Superior temporal gyrus (tissue), 1 donor: ENCODE measurements around the gene RIC8B.

Source experiments
- DNase-seq: peaks from one replicate; pipeline ENCODE4 v3.0.0-alpha.2; 2016; ENCODE audit errors: extremely low spot score

RIC8B gene

DNA sequence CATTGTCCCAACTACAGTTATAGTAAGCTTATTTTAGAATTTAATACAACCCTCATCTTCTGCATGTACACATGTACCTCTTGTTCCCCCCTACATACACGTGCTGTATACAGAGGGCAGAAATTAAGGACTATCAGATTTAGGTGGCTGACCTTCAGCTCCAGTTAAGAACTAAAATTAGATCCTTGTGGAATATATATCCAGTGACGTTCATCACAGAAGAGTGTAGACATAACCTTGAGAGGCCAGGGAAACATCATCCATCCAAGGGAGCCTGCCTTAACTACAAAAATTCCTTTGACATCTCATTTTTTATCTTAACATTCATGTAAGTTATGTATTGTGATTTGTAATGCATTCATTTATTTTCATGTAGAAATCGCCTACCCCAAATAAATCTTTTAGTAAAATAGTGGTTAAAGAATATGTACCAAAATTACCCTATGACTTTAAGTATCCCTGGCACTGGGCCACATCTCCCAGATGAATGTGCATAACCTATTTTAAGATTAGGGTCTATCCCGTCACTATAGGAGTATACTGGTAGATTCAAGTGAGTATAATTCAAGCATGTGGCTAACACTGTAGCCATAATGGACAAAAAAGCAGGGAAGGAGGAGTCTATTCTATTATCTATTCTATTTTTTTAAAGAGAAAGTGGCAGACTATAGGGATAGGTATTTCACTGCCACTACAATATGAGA is 27.5 kb downstream of the RIC8B start:
- no peak for DNase-seq

DNA sequence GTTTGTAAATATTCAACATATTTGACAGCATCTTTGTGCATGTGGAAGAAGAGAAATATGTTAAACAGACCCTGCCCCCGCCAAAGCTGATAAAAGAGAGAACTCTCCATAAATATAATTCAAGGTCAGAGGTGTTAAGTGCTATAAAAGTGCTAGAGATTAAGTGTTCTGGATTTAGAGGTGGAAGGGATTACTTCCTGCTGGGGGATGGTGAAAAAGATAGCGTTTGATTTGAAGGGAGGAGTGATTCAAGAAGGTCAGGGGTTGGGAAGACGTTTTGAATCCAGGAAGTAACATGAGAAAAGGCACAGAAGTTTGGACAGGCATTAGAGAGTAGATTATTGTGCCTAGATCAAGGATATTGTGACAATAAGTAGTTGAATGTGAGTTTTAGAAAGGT is 30.2 kb downstream of the RIC8B start:
- no peak for DNase-seq

DNA sequence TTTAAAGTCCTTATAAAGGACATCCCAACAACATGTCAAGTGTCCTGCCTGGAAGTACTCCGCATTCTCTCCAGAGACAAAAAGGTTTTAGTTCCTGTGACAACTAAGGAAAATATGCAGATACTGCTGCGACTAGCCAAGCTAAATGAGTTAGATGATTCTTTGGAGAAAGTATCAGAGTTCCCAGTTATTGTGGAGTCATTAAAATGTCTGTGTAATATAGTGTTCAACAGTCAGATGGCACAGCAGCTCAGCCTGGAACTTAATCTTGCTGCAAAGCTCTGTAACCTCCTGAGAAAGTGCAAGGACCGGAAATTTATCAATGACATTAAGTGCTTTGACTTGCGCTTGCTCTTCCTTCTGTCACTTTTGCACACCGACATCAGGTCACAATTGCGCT is 40.2 kb downstream of the RIC8B start:
- DNase-seq, result no peak

DNA sequence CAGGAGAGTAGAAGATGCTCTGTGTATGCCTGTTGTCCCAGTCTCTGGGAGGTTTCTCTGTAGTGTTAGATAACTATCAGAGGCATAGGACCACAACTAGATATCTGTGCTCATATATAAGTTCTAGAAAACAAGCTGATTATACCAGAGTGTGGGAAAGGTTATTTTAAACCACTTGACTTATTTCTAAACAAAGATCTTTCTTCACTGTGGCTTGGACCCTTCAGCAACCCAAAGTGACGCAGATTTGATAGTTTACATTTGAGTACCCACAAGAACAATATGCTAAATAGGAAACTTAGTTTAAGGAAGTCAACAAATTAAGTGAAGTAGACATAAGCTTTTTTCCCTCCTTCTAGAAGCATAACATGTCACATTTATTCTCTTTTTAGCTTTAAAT is 41.3 kb downstream of the RIC8B start:
- no peak for DNase-seq

DNA sequence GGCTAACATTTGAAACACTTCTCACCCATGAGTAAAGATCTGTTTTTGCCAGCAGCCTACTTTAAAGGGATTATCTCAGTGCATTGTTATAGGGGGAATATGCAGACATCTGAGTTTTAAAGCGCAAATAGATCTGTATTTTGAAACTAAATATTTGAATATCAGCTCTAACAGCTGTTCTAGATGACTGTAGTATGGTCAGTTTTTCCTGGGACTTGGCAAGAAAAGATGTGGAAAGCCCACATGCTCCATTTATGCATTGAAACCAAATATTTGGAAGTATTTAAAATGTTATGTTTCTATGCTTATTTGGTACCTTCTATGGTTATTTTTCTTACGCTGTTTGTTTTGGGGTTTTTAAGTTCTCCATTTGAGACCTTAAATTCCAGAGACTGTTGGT is 41.7 kb downstream of the RIC8B start:
- DNase-seq, result no peak

DNA sequence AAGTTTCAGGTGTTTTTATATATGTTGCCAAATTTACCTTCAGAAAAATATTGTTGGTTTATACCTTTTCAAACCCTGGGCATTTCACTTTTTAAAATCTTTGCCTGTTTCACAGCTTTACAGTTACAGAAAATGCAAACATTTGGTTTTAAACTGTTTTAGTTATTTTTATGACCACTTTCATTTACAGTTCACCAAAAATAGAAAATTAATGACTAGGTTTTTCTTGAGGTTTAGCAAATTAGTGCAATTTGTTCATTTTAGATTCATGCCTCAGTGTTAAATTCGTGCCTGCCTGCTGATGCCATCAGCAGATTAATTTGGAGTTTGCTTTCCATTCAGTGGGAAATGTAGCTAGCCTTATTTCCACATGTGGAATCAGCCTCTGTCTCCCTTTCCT is 45.5 kb downstream of the RIC8B start:
- DNase-seq, result no peak

DNA sequence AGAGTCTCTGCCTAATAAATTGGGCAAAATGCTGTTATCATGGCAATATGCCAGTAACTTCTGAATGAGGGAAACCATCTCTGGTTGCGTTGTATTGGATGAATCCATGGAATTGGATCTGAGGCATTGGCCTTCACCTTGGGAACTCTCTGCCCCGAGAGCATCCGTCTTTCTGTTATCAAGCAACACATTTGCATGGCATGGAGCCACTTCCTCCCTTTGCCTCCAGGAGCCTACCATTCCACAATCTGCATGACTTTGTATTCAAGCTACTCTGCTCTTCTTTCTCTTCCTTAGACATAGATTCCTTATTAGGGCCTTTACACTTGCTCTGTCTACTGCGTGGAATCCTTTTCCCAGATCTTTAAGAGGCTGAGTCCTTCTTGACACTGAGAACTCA is 57.2 kb downstream of the RIC8B start:
- DNase-seq, result no peak

DNA sequence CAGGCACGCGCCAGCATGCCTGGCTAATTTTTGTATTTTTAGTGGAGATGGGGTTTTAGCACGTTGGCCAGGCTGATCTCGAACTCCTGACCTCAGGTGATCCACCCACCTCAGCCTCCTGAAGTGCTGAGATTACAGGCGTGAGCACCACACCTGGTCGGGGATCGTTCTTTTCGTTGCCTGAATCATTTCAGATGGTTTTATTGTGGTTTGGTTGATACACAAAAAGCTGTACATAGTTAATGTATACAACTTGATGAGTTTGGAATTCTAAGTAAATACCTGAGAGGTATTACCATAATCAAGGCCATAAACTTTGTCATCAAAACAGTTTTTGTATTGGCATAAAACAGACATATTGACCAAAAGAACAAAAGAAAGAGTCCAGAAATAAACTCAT is 63.3 kb downstream of the RIC8B start:
- no peak for DNase-seq

- no peak for DNase-seq
Measured at GRCh38 chr12:106839333-106839732, 64.9 kb downstream of the RIC8B start.

- no peak for DNase-seq
Measured at GRCh38 chr12:106840243-106840642, 65.8 kb downstream of the RIC8B start.

DNA sequence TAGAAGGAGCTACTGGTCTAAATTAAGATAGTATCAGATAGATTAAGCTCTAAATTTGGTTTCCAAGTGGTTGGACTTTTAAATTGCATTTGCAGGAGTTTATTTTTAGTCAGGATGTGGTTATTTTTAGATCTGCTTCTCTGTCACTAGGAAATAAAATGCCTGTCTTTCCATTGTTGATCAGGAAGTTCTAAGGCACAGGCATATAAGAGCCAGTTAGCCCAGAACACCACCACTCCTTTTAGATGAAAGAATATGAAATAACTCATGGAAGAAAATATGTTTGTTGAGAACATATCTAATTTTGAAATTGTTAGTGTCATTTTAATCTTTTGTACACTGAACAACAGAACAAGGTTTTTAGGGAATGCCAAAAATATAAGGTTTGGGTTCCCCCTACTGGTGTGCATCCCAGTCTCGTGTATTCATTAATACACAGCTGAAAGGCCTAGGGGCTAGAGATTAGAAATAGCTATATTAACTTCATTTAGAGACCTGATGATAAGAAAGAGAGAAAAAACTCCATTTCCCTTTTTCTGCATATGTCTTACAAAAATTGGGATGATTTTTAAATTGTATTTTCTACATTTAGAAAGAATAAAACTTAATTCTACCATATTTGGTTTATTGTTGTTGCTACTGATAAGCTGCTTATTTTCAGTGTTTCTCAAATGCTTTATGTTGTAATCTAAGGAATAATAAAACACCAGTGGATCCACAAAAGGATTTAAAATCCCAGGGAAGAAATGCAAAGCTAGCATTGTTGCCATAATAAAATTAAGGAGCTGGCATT is 67.2 kb downstream of the RIC8B start:
- DNase-seq, result peak; percentile 84

DNA sequence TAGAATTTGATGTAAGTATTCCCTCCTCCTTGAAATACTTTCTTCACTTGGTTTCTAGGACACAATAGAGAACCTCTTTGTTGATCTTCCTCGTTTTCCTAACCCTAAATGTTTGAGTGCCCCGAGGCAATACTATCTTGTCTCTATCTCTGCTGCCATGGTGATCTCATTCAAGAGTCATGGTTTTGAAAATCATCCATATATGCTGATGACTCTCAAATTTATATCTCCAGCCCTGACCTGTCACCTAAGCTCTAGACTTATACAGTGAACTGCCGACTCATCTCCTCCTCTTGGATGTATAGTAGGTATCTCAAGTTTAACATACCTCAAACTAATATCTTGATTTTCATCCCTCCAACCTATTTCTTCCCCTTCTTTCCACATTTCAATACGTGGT is 71.4 kb downstream of the RIC8B start:
- no peak for DNase-seq

GRCh38 chr12:106847861-106848260 is 73.4 kb downstream of the RIC8B start:
- no peak for DNase-seq

DNA sequence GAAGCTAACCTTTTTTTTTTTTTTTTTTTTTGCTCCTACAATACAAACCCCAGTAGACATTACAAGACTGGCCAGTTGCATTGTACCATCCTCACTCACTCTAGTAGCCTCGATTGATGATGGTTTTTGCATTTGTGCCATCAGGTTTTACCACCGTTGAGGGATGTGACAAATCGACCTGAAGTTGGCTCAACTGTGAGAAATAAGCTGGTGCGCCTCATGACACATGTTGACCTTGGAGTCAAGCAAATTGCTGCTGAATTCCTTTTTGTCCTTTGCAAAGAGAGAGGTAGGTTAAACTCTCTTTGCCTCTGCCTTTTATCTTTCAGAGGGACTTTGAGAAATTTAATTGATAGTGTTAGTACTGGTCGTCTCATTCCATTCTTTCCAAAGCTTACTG is 76.8 kb downstream of the RIC8B start:
- no peak for DNase-seq

DNA sequence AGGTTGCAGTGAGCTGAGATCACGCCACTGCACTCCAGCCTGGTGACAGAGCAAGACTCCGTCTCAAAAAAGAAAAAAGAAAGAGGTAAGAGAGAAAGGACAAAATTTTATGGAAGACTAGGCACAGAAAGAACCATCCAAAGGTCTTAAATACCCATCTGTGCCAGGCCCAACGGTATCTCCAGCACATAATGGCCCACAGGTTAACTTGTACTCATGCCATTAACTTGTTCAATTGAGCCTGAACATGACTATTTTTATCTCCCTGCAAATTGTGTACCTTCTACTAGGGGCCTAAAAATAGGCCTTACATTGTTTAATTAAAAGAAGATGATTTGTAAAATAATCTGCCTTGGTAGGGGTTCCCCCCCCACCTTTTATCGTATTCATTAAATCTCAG is 80.2 kb downstream of the RIC8B start:
- DNase-seq, result no peak

DNA sequence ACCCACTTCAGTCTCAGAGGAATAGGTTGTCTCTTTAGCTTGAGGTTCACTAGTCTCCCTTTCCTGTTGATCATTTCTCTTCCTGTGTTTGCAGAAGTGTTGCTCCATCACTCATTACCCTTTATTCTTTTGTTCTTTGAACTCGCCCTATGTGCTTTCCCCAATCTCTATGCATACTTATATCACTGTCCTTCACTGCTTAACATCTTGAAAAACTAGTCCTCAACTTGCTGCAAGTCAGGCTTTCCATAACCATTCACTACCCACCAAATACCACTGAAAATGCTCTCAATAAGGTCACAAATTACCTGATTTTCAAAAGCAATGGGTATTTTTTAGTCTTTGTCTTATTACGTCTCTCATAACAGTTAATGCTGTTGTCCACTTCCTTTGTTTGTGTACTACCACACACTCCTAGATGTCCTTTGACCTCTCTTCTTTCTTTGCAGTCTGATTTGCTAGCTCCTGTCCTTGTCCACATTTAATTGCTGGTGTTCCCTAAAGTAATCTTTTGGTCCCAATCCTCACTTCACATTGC is 80.8 kb downstream of the RIC8B start:
- no peak for DNase-seq

- no peak for DNase-seq
Measured at GRCh38 chr12:106861984-106862916, 87.8 kb downstream of the RIC8B start.

DNA sequence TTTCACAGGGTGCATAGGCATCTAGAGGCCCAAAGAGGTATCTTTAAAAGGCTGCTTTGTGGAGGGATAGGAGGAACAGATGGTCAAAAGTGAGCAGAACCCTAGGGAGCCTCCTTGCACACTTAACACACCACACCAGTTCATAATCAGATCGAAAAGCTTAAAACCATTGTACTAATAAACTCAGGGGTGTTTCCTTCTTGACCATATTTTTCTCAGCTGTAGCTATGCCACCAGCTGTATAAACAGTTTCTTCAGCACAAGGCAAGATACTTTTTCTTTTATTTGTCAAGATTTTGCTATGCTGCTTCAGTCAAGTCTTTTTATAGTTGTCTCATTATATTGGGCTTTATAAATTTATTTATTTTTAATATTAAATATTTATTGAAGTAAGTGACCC is 88.7 kb downstream of the RIC8B start:
- no peak for DNase-seq

GRCh38 chr12:106865683-106866082 is 91.2 kb downstream of the RIC8B start:
- DNase-seq, result no peak

DNA sequence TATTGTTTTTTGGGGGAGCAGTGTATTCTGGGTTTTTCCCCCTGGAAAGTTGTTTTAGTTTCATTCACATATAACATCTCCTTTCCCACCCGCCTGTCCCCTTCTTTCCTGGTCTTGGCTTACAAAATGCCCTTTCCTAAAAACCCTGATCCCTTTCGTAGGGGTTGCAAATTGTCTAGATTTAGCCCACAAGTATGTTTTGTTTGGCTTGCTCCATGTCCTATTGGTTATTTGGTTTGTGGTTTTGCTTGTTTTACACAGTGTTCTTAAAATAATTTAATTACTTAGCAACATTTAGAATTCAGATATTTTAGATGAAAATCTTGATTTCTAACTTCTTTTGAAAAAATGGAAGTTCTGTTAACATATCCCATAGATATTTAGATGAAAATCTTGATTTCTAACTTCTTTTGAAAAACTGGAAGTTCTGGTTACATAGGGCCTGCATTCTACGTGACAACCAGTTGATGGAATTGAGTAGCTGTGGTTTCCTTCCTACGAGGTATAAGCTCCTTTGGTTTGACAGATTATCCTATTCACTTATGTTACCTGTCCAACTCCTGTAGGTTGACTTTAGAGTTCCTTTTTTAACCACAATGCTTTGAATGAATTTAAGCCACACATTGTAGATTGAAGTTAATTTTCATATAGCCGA is 92.1 kb downstream of the RIC8B start:
- no peak for DNase-seq

DNA sequence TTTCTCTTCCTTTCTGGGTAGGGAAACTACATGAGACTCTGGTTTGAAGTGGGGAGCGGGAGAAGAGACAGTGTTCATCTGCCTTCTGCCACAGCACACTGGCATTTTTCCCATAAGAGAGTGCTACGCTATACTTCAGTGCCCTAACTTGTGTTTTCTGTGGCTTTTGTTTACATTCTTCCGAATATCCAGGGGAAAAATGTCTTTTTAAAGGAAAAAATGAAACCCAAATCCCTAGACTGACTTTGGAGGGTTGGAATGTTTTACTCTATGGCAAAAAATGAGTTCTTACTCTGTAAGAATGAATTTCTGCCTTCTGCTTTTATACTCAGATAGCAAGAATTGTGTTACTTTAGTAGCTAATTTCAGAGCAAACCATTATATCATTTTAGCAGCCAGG is 93.2 kb downstream of the RIC8B start:
- DNase-seq, result no peak
